ENCODE measurements around the gene THAP3.

The THAP3 gene

DNA sequence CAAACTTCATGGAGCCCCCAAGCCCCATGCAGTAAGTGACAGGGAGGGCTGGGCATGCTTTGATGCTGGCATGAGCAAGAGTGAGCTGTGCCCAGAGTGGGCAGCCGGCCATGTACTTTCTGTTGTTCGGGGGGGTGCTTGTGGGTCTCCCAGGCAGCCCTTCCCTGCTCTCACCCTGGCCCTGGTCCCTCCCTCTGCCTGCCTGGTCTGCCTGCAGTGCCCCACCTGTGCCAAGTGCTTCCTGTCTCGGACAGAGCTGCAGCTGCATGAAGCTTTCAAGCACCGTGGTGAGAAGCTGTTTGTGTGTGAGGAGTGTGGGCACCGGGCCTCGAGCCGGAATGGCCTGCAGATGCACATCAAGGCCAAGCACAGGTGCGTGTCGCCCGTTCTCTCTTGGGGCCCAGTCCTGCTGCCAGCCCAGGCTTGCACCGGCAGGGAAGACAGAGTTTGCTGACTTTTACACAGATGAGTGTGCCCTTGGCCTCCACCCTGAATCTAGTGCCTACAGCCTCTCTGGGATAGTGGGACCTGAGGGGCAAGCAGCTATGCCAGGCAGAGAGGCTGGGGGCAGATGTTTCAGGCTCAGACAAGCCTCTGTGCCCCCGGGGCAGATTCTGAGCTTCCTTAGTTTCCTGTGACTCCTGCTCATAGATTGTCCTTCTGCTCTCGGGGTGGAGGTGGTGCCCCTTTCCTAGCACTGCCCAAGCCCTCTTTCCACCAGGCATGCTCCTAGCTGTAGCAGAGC is 37.2 kb upstream of the THAP3 start:
- peak overlapping the region; percentile 44; the same call in 1 of the 2 replicates for H3K27ac ChIP-seq (ENCODE audit: low read length)
- H3K4me1 ChIP-seq (ENCODE audit: insufficient read depth, low read length) = peaks cover under 1% of the 10 kb centered on the region
- ATAC-seq (ENCODE audit: insufficient read depth, low read depth) = peak; percentile 22; the same call in 1 of the 3 replicates
- H4K20me1 ChIP-seq (ENCODE audit: insufficient read depth, low read length) = peaks cover 64% of the 10 kb centered on the region
- no peak overlapping the region for H3K4me3 ChIP-seq (ENCODE audit: low read depth in 1 of 2, low read length in 2 of 2)
- peaks cover 61% of the 10 kb centered on the region for H3K36me3 ChIP-seq (ENCODE audit: insufficient read depth, low read length)
- H3K4me2 ChIP-seq (ENCODE audit: insufficient read depth, low read length) = no peak overlapping the region
- H3K27me3 ChIP-seq (ENCODE audit: insufficient read depth, low read length, poor library complexity) = no peaks in the 10 kb centered on the region
- H2AFZ ChIP-seq (ENCODE audit: low read depth, low read length) = no peak overlapping the region
- no peak for TF ChIP-seq CTCF (IDR thresholded peaks at IDR 0.05; ENCODE audit: borderline replicate concordance, extremely low read depth, low read length, poor library complexity, severe bottlenecking)
- no peak for TF ChIP-seq EZH2 (IDR thresholded peaks at IDR 0.05; ENCODE audit: borderline replicate concordance, low read depth, low read length, severe bottlenecking)
- no peaks in the 10 kb centered on the region for H3K9me3 ChIP-seq (ENCODE audit: insufficient read depth, low read length, severe bottlenecking)
- H3K9ac ChIP-seq (ENCODE audit: low read depth, low read length) = 0 out of 2 replicates have a peak overlapping the region, but pooled peaks have one; percentile 12
- no peak for DNase-seq
- H3K79me2 ChIP-seq (ENCODE audit: insufficient read depth, low read length) = peaks cover under 1% of the 10 kb centered on the region; the same call in 1 of the 2 replicates

GRCh38 chr1:6588128-6588892 is 36.4 kb upstream of the THAP3 start:
- Histone ChIP-seq H3K4me2 (ENCODE audit: insufficient read depth, low read length) (no peak overlapping the region), H3K9me3 (ENCODE audit: insufficient read depth, low read length, severe bottlenecking) (no peaks in the 10 kb centered on the region), H3K36me3 (ENCODE audit: insufficient read depth, low read length) (peaks cover 67% of the 10 kb centered on the region), H4K20me1 (ENCODE audit: insufficient read depth, low read length) (peaks cover 70% of the 10 kb centered on the region), H3K27me3 (ENCODE audit: insufficient read depth, low read length, poor library complexity) (no peaks in the 10 kb centered on the region), H3K4me1 (ENCODE audit: insufficient read depth, low read length) (no peaks in the 10 kb centered on the region), H3K79me2 (ENCODE audit: insufficient read depth, low read length) (no peaks in the 10 kb centered on the region), H3K4me3 (ENCODE audit: low read depth in 1 of 2, low read length in 2 of 2) (no peak overlapping the region), H3K27ac (ENCODE audit: low read length) (no peak overlapping the region), H2AFZ (ENCODE audit: low read depth, low read length) (no peak overlapping the region), H3K9ac (ENCODE audit: low read depth, low read length) (no peak overlapping the region)
- DNase-seq (no peak), ATAC-seq (ENCODE audit: insufficient read depth, low read depth) (no peak)
- TF ChIP-seq EZH2 (IDR thresholded peaks at IDR 0.05; ENCODE audit: borderline replicate concordance, low read depth, low read length, severe bottlenecking) (no peak), CTCF (IDR thresholded peaks at IDR 0.05; ENCODE audit: borderline replicate concordance, extremely low read depth, low read length, poor library complexity, severe bottlenecking) (no peak)

GRCh38 chr1:6588893-6589520 is 35.7 kb upstream of the THAP3 start:
- Histone ChIP-seq H2AFZ (ENCODE audit: low read depth, low read length) (no peak overlapping the region), H3K4me2 (ENCODE audit: insufficient read depth, low read length) (no peak overlapping the region), H3K79me2 (ENCODE audit: insufficient read depth, low read length) (peaks cover 2% of the 10 kb centered on the region; the same call in 1 of the 2 replicates), H3K4me1 (ENCODE audit: insufficient read depth, low read length) (no peaks in the 10 kb centered on the region), H4K20me1 (ENCODE audit: insufficient read depth, low read length) (peaks cover 77% of the 10 kb centered on the region), H3K27ac (ENCODE audit: low read length) (no peak overlapping the region), H3K36me3 (ENCODE audit: insufficient read depth, low read length) (peaks cover 74% of the 10 kb centered on the region), H3K9ac (ENCODE audit: low read depth, low read length) (no peak overlapping the region), H3K4me3 (ENCODE audit: low read depth in 1 of 2, low read length in 2 of 2) (no peak overlapping the region), H3K27me3 (ENCODE audit: insufficient read depth, low read length, poor library complexity) (no peaks in the 10 kb centered on the region), H3K9me3 (ENCODE audit: insufficient read depth, low read length, severe bottlenecking) (no peaks in the 10 kb centered on the region)
- no peak for TF ChIP-seq CTCF (IDR thresholded peaks at IDR 0.05; ENCODE audit: borderline replicate concordance, extremely low read depth, low read length, poor library complexity, severe bottlenecking)
- TF ChIP-seq EZH2 (IDR thresholded peaks at IDR 0.05; ENCODE audit: borderline replicate concordance, low read depth, low read length, severe bottlenecking) = no peak
- ATAC-seq (ENCODE audit: insufficient read depth, low read depth) (no peak), DNase-seq (no peak)

Data from DND-41 (cell line).